KMS-11 (cell line): Measurements from ENCODE around the gene CRY2.
A peak's percentile ranks its signal among the peaks of the same experiment; 100 is the strongest.
"Not testable (repeated sequence)": the region's sequence is repeated elsewhere in the genome, so short reads cannot be mapped to it uniquely, and the experiment has no call there.

ENCODE experiments used
- H2AFZ ChIP-seq: fragments of 200-600 bp; sonication (generic); 2 replicates; pipeline ENCODE4 v1.6.1; 2016; ENCODE audit warnings: antibody characterized with exemption, mixed run types, low read depth
- H3K27ac ChIP-seq: fragments of 200-600 bp; sonication (generic); 2 replicates; pipeline ENCODE4 v1.6.1; 2016; ENCODE audit warnings: mild to moderate bottlenecking, mixed run types
- H3K27me3 ChIP-seq: fragments of 200-600 bp; sonication (generic); 2 replicates; pipeline ENCODE4 v1.6.1; 2017; ENCODE audit warnings: mild to moderate bottlenecking, low read depth, mixed run types, moderate library complexity; ENCODE audit not compliant: insufficient read depth
- H3K36me3 ChIP-seq: fragments of 200-600 bp; sonication (generic); 2 replicates; pipeline ENCODE4 v1.6.1; 2017; ENCODE audit warnings: mild to moderate bottlenecking, mixed run types; ENCODE audit not compliant: insufficient read depth
- H3K4me1 ChIP-seq: fragments of 200-600 bp; sonication (generic); 2 replicates; pipeline ENCODE4 v1.6.1; 2016; ENCODE audit warnings: mild to moderate bottlenecking, low read depth, mixed run types; ENCODE audit not compliant: poor library complexity, severe bottlenecking
- H3K4me2 ChIP-seq: fragments of 200-600 bp; sonication (generic); 2 replicates; pipeline ENCODE4 v1.7.0; 2016; ENCODE audit warnings: mild to moderate bottlenecking, mixed run types
- H3K4me3 ChIP-seq: fragments of 200-600 bp; sonication (generic); IDR thresholded peaks from 2 replicates; pipeline ENCODE4 v1.6.1; 2017; ENCODE audit warnings: low read depth, low read length, mixed read lengths; ENCODE audit not compliant: insufficient read depth
- H3K79me2 ChIP-seq: fragments of 200-600 bp; sonication (generic); 2 replicates; pipeline ENCODE4 v1.6.1; 2016; ENCODE audit warnings: low read depth, mixed run types; ENCODE audit not compliant: insufficient read depth
- H3K9ac ChIP-seq: fragments of 200-600 bp; sonication (generic); 2 replicates; pipeline ENCODE4 v1.6.1; 2016; ENCODE audit warnings: mild to moderate bottlenecking, mixed run types
- H4K20me1 ChIP-seq: fragments of 200-600 bp; sonication (generic); 2 replicates; pipeline ENCODE4 v1.6.1; 2016; ENCODE audit warnings: mild to moderate bottlenecking, mixed run types; ENCODE audit not compliant: insufficient read depth
- TF ChIP-seq, protein P1 (sequence below): fragments of 200-600 bp; sonication (generic); conservative IDR thresholded peaks from 2 replicates; pipeline ENCODE4 v1.6.1; 2017; ENCODE audit warnings: low read depth, mild to moderate bottlenecking, antibody characterized with exemption, low read length, moderate library complexity, mixed read lengths

The CRY2 gene

DNA sequence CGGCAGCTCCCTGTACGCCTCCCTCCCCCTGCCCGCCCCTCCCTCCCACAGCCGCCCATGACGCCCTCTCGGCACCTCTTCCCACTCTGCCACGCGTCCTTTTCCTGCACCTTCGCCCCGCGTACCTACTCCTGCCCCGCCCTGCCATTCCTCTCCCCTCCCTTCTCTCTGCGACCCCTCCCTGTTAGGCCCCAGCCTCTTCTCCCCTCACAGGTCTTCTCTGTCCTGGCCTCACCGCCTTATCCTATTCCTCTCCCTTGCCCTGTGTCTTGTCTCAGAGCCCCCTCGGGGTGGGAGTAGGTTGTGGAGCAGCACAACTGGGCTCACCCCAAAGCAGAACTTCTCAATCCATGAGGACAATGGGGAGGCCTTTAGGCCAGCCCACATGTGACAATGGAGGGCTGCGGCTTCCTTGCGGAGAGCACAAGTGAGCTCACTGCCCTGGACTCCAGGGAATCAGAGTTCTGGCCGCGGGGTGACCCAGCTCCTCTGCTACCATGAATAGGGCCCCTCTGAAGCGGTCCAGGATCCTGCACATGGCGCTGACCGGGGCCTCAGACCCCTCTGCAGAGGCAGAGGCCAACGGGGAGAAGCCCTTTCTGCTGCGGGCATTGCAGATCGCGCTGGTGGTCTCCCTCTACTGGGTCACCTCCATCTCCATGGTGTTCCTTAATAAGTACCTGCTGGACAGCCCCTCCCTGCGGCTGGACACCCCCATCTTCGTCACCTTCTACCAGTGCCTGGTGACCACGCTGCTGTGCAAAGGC, 41.8 kb upstream of the CRY2 start:
- Histone ChIP-seq H3K36me3 (no peaks in the 10 kb centered on the region), H3K9ac (peak overlapping the region; percentile 50; the same call in 1 of the 2 replicates), H3K27me3 (no peaks in the 10 kb centered on the region), H3K79me2 (peaks cover 28% of the 10 kb centered on the region), H3K4me2 (peak overlapping the region; percentile 94), H3K4me1 (peaks cover 33% of the 10 kb centered on the region), H2AFZ (no peak overlapping the region; the same call in 1 of the 2 replicates), H3K27ac (no peak overlapping the region), H4K20me1 (no peaks in the 10 kb centered on the region), H3K4me3 (no peak overlapping the region)
- TF ChIP-seq, protein P1, sequence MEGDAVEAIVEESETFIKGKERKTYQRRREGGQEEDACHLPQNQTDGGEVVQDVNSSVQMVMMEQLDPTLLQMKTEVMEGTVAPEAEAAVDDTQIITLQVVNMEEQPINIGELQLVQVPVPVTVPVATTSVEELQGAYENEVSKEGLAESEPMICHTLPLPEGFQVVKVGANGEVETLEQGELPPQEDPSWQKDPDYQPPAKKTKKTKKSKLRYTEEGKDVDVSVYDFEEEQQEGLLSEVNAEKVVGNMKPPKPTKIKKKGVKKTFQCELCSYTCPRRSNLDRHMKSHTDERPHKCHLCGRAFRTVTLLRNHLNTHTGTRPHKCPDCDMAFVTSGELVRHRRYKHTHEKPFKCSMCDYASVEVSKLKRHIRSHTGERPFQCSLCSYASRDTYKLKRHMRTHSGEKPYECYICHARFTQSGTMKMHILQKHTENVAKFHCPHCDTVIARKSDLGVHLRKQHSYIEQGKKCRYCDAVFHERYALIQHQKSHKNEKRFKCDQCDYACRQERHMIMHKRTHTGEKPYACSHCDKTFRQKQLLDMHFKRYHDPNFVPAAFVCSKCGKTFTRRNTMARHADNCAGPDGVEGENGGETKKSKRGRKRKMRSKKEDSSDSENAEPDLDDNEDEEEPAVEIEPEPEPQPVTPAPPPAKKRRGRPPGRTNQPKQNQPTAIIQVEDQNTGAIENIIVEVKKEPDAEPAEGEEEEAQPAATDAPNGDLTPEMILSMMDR: no peak

DNA sequence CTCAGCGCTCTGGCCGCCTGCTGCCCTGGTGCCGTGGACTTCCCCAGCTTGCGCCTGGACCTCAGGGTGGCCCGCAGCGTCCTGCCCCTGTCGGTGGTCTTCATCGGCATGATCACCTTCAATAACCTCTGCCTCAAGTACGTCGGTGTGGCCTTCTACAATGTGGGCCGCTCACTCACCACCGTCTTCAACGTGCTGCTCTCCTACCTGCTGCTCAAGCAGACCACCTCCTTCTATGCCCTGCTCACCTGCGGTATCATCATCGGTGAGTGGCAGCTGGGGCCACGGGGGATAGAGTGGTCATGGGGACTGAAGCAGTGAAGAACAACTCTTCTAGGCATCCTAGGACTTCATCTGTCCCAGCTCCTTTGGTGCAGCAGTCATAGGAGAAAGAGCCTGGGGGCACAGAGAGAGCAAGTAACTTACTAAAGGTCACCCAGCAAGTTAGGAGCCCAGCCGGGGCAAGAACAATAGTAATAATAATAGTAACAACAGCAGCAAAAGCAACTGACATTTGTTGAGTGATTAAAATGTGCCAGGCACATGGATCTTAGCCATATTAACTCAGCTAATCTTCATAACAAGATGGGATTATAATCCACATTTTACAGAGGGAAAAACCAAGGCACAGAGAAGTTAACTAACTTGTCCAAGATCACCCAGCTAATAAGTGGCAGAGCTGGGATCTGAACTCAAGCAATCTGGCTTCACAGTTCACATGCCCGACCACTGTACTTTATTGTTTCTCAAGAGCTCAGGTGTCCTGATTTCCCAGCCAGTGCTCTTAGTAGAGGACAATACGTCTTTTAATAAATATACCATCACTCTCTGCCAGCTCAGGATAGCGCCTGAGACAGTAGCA, 41.0 kb upstream of the CRY2 start:
- TF ChIP-seq, protein P1: no peak
- Histone ChIP-seq H3K9ac (peak overlapping the region; percentile 50; the same call in 1 of the 2 replicates), H3K36me3 (no peaks in the 10 kb centered on the region), H3K27me3 (no peaks in the 10 kb centered on the region), H3K4me3 (no peak overlapping the region), H3K4me2 (peak overlapping the region; percentile 94), H3K79me2 (peaks cover 28% of the 10 kb centered on the region), H3K27ac (no peak overlapping the region), H3K4me1 (peaks cover 33% of the 10 kb centered on the region), H2AFZ (no peak overlapping the region), H4K20me1 (no peaks in the 10 kb centered on the region)

DNA sequence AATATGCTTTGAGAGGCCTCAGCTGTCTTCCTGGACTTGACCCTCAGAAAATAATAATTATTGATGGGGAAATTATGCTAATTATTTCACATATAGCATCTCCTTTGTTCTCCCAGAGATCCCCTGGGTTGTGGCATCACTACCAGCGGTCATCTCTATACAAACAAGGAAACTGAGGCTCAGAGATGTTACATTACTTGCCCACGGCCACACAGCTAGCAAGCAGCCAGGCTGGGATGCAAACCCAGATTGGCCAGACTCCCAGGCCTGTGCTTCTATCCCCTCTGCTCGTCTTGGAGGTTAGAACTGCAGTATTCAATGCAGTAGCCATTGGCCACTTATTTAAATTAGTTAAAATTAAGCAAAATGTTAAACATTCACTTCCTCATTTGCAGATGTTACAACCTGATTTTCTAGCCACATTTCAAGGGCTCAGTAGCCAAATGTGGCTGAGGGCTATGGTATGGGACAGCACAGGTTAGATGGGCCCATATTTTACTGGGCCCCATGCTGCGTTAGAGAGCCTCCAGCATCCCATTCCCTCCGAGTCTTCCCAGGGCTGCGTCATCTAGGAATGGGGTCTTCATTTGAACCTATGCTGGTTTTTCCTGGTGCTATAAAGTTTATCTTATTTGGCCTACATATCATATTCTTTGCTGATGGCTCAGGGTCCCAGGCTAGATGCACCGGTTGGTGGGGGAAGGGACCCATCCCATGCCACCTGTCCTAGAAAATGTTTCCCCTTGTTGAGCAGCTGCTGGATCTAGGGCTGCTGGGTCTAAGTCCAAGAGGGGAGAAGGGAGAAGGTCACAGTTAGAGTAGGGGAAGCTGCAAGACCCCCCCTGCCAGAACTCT, 40.1 kb upstream of the CRY2 start:
- TF ChIP-seq, protein P1: no peak
- Histone ChIP-seq H4K20me1 (no peaks in the 10 kb centered on the region), H2AFZ (no peak overlapping the region), H3K27me3 (no peaks in the 10 kb centered on the region), H3K27ac (no peak overlapping the region), H3K4me2 (peak overlapping the region; percentile 94), H3K4me1 (peaks cover 33% of the 10 kb centered on the region), H3K79me2 (peaks cover 28% of the 10 kb centered on the region), H3K9ac (no peak overlapping the region), H3K36me3 (no peaks in the 10 kb centered on the region), H3K4me3 (no peak overlapping the region)

DNA sequence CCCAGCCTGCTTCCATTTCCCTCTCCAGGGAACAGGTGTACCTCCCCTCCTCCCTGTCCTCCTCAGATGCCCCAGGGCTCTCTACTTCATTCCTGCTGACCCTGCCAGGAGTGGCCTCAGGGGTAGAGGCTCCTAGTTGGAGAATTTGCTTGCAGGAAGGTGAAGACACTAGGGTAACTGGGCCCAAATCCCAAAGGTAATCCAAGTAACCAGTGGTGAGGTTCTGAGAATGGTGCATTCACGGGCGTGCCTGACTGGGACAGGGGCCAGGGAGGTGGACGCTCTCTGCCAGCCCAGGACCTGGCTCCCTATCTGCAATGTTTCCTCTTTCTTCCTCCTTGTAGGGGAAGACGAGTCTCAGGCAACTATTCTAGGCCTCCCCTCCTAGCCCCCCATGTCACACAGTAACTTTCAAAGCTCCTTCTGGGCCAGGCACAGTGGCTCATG, 39.5 kb upstream of the CRY2 start:
- H3K9ac ChIP-seq: no peak overlapping the region
- peak overlapping the region; percentile 94; the same call in 1 of the 2 replicates for H3K4me2 ChIP-seq
- H3K27ac ChIP-seq: no peak overlapping the region
- H3K4me3 ChIP-seq: no peak overlapping the region
- no peaks in the 10 kb centered on the region for H3K27me3 ChIP-seq
- H3K36me3 ChIP-seq: no peaks in the 10 kb centered on the region
- H3K79me2 ChIP-seq: peaks cover 28% of the 10 kb centered on the region
- H3K4me1 ChIP-seq: peaks cover 33% of the 10 kb centered on the region
- H4K20me1 ChIP-seq: no peaks in the 10 kb centered on the region
- TF ChIP-seq, protein P1: no peak
- no peak overlapping the region for H2AFZ ChIP-seq

DNA sequence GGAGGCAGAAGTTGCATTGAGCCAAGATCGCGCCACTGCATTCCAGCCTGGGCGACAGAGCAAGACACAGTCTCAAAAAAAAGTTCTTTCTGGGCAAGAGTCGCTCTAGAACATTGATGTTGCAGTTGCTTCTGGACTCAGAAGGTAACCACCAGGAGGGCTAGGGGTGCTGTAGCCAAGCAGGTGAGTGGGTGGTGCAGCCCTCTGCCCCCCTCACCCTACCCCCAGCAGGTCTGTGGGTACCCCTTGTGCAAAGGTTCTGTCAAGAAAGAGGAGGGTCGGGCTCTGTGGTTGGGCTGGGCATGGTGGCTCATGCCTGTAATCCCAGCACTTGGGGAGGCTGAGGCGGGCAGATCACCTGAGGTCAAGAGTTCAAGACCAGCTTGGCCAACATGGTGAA, 38.8 kb upstream of the CRY2 start:
- not testable (repeated sequence) for H3K4me2 ChIP-seq, H3K36me3 ChIP-seq, H2AFZ ChIP-seq, H3K9ac ChIP-seq, H3K4me3 ChIP-seq, H4K20me1 ChIP-seq, H3K27me3 ChIP-seq, H3K27ac ChIP-seq
- peaks cover 28% of the 10 kb centered on the region for H3K79me2 ChIP-seq
- H3K4me1 ChIP-seq: peaks cover 33% of the 10 kb centered on the region
